ENCODE results near the gene TMEM61. TPM values are rescaled to one million over a fixed set of nuclear protein-coding genes. Genes with fewer than 3 reads are reported as not detected.

Gene TMEM61
- total RNA-seq, 2 experiments from 2014 or later = not detected

DNA sequence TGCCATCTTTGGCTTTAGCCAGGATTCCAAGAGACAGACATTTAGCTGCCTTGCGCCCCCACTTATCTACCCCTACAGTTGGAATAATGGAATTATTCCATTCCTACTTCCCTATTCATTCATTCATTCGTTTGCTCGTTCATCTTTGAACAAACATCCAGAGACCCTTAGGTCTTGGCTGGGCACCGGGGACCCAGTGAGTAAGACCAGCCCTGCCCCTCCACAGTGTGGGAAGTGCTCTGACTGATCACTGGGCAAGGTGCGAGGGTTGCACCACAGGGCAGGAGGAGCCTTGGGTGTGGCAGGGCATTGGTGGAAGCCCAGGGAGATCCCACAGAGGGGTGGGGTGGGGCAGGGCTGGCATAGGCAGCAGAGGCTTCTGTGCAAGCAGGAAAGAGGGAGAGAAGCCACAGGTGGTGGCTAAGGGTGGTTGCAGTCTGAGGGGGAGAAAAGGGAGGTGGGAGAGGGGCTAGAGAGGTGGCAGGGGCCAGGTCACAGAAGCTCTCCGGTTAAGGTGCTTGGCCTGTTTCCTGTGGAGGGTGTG lies 35.0 kb upstream of the TMEM61 start:
- H3K27me3 Mint-ChIP-seq = no peaks in the 10 kb centered on the region
- DNase-seq (no peak), ATAC-seq (no peak)
- H3K9me3 Mint-ChIP-seq = no peaks in the 10 kb centered on the region
- POLR2A ChIA-PET = interaction anchor here (1.1 to 1.2 kb wide), 2 partner anchors 14 to 51 kb away, joined by 3 to 4 read pairs; no protein-coding TSS in a partner anchor
- H3K4me3 Mint-ChIP-seq = no peak overlapping the region
- H3K36me3 Mint-ChIP-seq (ENCODE audit: low read depth) = no peaks in the 10 kb centered on the region
- peak; percentile 3 for TF ChIP-seq CTCF (IDR thresholded peaks at IDR 0.05)
- H3K4me1 Mint-ChIP-seq (ENCODE audit: low read depth) = peaks cover 2% of the 10 kb centered on the region
- no peak overlapping the region for H3K27ac Mint-ChIP-seq
- intact Hi-C loops (cut with micrococcal nuclease) = loop anchor here (2.0 to 5.0 kb wide), 2 partner anchors 51 to 77 kb away; no protein-coding TSS in a partner anchor
- CTCF ChIA-PET = interaction anchor here (0.7 to 5.5 kb wide), 49 partner anchors 8 to 957 kb away, joined by 3 to 63 read pairs (median 5); partner anchors contain the start of genes BSND and DHCR24

DNA sequence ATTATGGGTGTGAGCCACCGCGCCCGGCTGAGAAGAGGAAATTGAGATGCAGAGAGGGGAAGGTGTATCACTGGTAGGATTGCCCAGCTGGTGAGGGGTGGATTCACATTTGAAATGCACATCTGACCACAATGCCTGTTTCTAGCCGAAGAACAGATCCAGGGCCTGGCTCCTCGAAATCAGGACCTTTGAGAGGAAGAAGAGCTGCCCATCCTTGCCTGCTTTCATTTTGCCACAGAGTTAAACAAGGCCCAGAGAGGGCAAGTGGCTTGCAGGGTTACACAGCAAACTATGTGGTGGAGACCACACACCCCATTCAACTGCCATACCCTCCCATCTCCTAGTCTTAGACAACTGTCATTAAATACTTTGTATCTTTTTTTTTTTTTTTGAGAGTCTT lies 32.9 kb upstream of the TMEM61 start:
- Mint-ChIP-seq H3K4me3 (no peak overlapping the region), H3K4me1 (ENCODE audit: low read depth) (peaks cover 2% of the 10 kb centered on the region), H3K36me3 (ENCODE audit: low read depth) (no peaks in the 10 kb centered on the region), H3K9me3 (no peaks in the 10 kb centered on the region), H3K27me3 (no peaks in the 10 kb centered on the region), H3K27ac (no peak overlapping the region)
- TF ChIP-seq CTCF (IDR thresholded peaks at IDR 0.05) = no peak
- no peak for ATAC-seq
- ChIA-PET CTCF (interaction anchor here (0.6 to 5.5 kb wide), 6 partner anchors 13 to 75 kb away, joined by 3 to 63 read pairs (median 7); no protein-coding TSS in a partner anchor), POLR2A (no interaction called here)
- no peak for DNase-seq
- intact Hi-C loops (cut with micrococcal nuclease) = loop anchor here (5.0 kb wide), 1 partner anchor 75 kb away; no protein-coding TSS in a partner anchor

GRCh38 chr1:54949053-54949452 lies 31.4 kb upstream of the TMEM61 start:
- ATAC-seq (peak; percentile 58), DNase-seq (peak; percentile 11)
- H3K4me1 Mint-ChIP-seq (ENCODE audit: low read depth) = peaks cover 2% of the 10 kb centered on the region
- no peaks in the 10 kb centered on the region for H3K9me3 Mint-ChIP-seq
- H3K4me3 Mint-ChIP-seq = no peak overlapping the region
- H3K36me3 Mint-ChIP-seq (ENCODE audit: low read depth) = no peaks in the 10 kb centered on the region
- H3K27ac Mint-ChIP-seq = no peak overlapping the region
- ChIA-PET CTCF (interaction anchor here (0.9 to 4.3 kb wide), 8 partner anchors 8 to 73 kb away, joined by 4 to 64 read pairs (median 16); partner anchors contain the start of gene BSND), POLR2A (no interaction called here)
- no peaks in the 10 kb centered on the region for H3K27me3 Mint-ChIP-seq
- intact Hi-C loops (cut with micrococcal nuclease) = loop anchor here (5.0 kb wide), 1 partner anchor 73 kb away; no protein-coding TSS in a partner anchor
- TF ChIP-seq CTCF (IDR thresholded peaks at IDR 0.05) = no peak

- Mint-ChIP-seq H3K27me3 (peaks cover 3% of the 10 kb centered on the region), H3K36me3 (ENCODE audit: low read depth) (no peaks in the 10 kb centered on the region), H3K4me3 (no peak overlapping the region), H3K9me3 (no peaks in the 10 kb centered on the region), H3K27ac (no peak overlapping the region), H3K4me1 (ENCODE audit: low read depth) (peaks cover 2% of the 10 kb centered on the region)
- no peak for TF ChIP-seq CTCF (IDR thresholded peaks at IDR 0.05)
- ATAC-seq (no peak), DNase-seq (no peak)
- CTCF ChIA-PET = interaction anchor here (0.8 to 4.3 kb wide), 21 partner anchors 7 to 111 kb away, joined by 3 to 64 read pairs (median 6); partner anchors contain the start of genes BSND and DHCR24
- intact Hi-C loops (cut with micrococcal nuclease) = loop anchor here (2.0 kb wide), 1 partner anchor 45 kb away; no protein-coding TSS in a partner anchor
- POLR2A ChIA-PET = no interaction called here
Observed at GRCh38 chr1:54950006-54950368, 30.4 kb upstream of the TMEM61 start.

Data from activated CD8-positive, alpha-beta T cell treated with anti-CD3 and anti-CD28 coated beads for 36 hours (primary cell).